Progenitor cell of endocrine pancreas (in vitro differentiated cells): ENCODE data around the gene GTPBP2. TPM values are rescaled to one million over a fixed set of nuclear protein-coding genes. Genes with fewer than 3 reads are reported as not detected.

Source experiments
- DNase-seq: peaks from one replicate; pipeline ENCODE4 v3.0.0; 2021; ENCODE audit warnings: low spot score; ENCODE audit not compliant: unreplicated experiment
- H3K27ac Mint-ChIP-seq: 2 replicates; pipeline ENCODE4 v1.8.0; 2021; ENCODE audit warnings: mild to moderate bottlenecking, moderate library complexity, mixed read lengths
- H3K27me3 Mint-ChIP-seq: 2 replicates; pipeline ENCODE4 v1.8.0; 2021; ENCODE audit warnings: mixed read lengths
- H3K36me3 Mint-ChIP-seq: 2 replicates; pipeline ENCODE4 v1.8.0; 2022; ENCODE audit warnings: mixed read lengths; ENCODE audit not compliant: insufficient read depth
- H3K4me1 Mint-ChIP-seq: 2 replicates; pipeline ENCODE4 v1.8.0; 2021; ENCODE audit warnings: low read depth, mixed read lengths
- H3K4me3 Mint-ChIP-seq: 2 replicates; pipeline ENCODE4 v1.8.0; 2021; ENCODE audit warnings: low read depth, mild to moderate bottlenecking, moderate library complexity, mixed read lengths
- H3K9me3 Mint-ChIP-seq: 2 replicates; pipeline ENCODE4 v1.8.0; 2021; ENCODE audit warnings: low read depth, mixed read lengths
- total RNA-seq: library from RNA; stranded (reverse); gene quantifications from 2 replicates; pipeline ENCODE4 v1.2.1, GENCODE V29; 2021
- TF ChIP-seq, protein P1 (sequence below): fragments of 200-600 bp; sonication (generic); IDR thresholded peaks from one replicate; pipeline ENCODE4 v1.5.0; 2021; ENCODE audit warnings: antibody characterized with exemption, mild to moderate bottlenecking; ENCODE audit not compliant: unreplicated experiment

Gene GTPBP2
- total RNA-seq, 1 donor from 2014 or later = 84.1 TPM

DNA sequence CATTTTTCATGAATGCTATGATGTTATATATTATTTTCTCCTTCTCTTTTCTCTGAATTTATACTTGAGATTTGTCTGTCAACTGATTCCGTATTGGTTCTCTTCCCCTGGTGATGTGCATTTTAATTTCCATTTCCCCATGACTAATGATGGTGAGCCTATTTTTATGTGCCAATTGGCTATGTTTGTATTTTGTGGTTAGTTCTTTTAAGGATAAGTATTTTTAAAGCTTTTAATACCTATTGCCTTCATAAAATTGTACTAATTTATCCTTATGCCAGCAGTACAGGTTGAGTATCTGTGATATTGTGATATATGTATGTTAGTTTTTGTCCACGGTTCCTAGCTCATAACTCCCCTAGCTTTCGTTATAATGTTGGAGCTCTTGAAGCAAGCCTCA is 50.3 kb downstream of the GTPBP2 start:
- H3K27ac Mint-ChIP-seq = peak overlapping the region; percentile 25
- DNase-seq = no peak
- peaks cover 10% of the 10 kb centered on the region for H3K36me3 Mint-ChIP-seq
- TF ChIP-seq, protein P1, sequence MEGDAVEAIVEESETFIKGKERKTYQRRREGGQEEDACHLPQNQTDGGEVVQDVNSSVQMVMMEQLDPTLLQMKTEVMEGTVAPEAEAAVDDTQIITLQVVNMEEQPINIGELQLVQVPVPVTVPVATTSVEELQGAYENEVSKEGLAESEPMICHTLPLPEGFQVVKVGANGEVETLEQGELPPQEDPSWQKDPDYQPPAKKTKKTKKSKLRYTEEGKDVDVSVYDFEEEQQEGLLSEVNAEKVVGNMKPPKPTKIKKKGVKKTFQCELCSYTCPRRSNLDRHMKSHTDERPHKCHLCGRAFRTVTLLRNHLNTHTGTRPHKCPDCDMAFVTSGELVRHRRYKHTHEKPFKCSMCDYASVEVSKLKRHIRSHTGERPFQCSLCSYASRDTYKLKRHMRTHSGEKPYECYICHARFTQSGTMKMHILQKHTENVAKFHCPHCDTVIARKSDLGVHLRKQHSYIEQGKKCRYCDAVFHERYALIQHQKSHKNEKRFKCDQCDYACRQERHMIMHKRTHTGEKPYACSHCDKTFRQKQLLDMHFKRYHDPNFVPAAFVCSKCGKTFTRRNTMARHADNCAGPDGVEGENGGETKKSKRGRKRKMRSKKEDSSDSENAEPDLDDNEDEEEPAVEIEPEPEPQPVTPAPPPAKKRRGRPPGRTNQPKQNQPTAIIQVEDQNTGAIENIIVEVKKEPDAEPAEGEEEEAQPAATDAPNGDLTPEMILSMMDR = no peak
- peaks cover 11% of the 10 kb centered on the region for H3K4me1 Mint-ChIP-seq
- no peak overlapping the region for H3K4me3 Mint-ChIP-seq
- H3K27me3 Mint-ChIP-seq = no peaks in the 10 kb centered on the region
- H3K9me3 Mint-ChIP-seq = no peaks in the 10 kb centered on the region

DNA sequence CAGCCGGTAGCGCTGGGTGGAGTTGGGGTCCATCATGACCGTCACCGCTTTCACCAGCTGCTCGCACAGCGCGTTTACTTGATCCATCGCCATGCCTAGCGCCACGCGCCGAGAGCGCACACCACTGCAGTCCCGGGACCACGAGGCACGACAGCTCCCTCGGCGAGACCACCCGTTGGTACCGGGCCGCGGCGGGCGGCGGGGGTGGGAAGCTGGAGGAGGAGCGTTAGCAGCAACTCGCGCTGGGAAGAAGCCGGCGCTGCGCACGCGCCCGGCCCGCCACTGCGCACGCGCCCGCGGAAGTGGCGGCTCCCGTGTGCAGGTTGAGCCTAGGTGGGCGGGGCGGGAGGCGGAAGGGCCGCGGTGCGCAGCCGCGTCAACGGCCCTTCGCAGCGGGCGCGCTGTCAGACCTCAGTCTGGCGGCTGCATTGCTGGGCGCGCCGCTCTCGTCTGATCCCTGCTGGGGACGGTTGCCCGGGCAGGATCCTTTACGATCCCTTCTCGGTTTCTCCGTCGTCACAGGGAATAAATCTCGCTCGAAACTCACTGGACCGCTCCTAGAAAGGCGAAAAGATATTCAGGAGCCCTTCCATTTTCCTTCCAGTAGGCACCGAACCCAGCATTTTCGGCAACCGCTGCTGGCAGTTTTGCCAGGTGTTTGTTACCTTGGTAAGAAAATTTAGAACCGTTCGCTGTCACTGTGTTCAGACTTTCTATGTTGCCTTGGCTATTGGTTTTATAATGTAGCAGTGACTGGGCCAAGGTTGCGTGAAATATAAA is 53.1 kb downstream of the GTPBP2 start, which contains the start of the genes POLH and XPO5:
POLH (plus strand) TSS at position 414 of the 780 bp plus-strand sequence. CDS start 6,135 bp downstream, outside the sequence.
XPO5 (minus strand) TSS at position 267 of the 780 bp plus-strand sequence; CDS start at position 93, 174 bp downstream.
- Mint-ChIP-seq H3K27ac (peak within 1 kb of the TSS; percentile 96), H3K4me3 (peak within 1 kb of the TSS; percentile 96), H3K9me3 (no peaks in the 10 kb centered on the region), H3K4me1 (peaks cover 11% of the 10 kb centered on the region), H3K27me3 (no peaks in the 10 kb centered on the region), H3K36me3 (peaks cover 5% of the 10 kb centered on the region)
- DNase-seq = peak; percentile 85
- TF ChIP-seq, protein P1 = no peak

DNA sequence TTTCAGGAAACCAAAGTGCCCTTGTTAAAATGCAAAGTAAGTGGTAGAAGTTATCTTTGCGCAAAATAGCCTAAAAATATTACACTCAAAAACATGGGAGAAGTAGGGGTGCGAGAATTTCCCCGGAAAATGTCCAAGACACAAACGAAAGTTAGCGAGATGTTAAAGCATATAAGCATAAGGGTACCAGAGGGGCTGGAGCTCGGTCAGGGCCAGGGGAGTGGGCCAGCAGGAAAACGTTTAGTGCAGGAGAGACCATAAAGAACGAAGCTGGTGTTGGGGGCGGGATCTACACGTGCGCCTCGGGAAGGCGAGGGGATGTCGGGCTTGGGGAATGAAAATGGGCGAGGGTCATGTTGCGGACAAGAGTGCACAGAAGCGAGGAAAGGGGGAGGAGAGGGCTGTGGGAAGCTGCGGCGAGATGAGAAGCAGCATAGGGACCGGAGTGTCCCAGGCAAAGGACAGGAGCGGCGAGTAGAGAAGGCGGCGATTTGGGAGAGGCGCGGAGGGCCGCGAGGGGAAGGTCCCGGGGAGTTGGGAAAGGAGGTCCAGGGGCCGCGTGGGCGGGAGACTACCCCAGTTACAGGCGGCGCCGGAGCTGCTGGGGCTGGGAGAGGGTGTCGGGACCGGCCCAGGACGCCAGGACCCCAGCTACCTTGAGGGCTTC is 53.8 kb downstream of the GTPBP2 start:
- no peaks in the 10 kb centered on the region for H3K9me3 Mint-ChIP-seq
- peaks cover 11% of the 10 kb centered on the region for H3K4me1 Mint-ChIP-seq
- H3K4me3 Mint-ChIP-seq = peak overlapping the region; percentile 96
- peak; percentile 9 for DNase-seq
- no peaks in the 10 kb centered on the region for H3K27me3 Mint-ChIP-seq
- H3K27ac Mint-ChIP-seq = peak overlapping the region; percentile 92
- peaks cover 5% of the 10 kb centered on the region for H3K36me3 Mint-ChIP-seq
- TF ChIP-seq, protein P1 = no peak

DNA sequence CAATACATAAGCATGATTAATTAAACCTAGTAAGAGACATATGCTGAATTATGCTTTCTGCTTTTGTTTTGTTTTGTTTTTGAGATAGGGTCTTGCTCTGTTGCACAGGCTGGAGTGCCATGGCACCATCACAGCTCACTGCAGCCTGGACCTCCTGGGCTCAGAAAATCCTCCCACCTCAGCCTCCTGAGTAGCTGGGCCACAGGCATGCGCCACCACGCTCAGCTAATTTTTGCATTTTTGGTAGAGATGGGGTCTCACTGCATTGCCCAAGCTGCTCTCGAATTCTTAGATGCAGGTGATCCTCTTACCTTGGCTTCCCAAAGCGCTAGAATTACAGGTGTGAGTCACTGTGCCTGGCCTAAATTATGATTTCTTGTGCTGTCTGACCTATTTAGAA is 57.0 kb downstream of the GTPBP2 start:
- Mint-ChIP-seq H3K9me3 (no peaks in the 10 kb centered on the region), H3K36me3 (peaks cover 11% of the 10 kb centered on the region), H3K4me1 (peaks cover 6% of the 10 kb centered on the region), H3K27me3 (no peaks in the 10 kb centered on the region), H3K27ac (no peak overlapping the region), H3K4me3 (no peak overlapping the region)
- DNase-seq = no peak
- TF ChIP-seq, protein P1 = no peak

DNA sequence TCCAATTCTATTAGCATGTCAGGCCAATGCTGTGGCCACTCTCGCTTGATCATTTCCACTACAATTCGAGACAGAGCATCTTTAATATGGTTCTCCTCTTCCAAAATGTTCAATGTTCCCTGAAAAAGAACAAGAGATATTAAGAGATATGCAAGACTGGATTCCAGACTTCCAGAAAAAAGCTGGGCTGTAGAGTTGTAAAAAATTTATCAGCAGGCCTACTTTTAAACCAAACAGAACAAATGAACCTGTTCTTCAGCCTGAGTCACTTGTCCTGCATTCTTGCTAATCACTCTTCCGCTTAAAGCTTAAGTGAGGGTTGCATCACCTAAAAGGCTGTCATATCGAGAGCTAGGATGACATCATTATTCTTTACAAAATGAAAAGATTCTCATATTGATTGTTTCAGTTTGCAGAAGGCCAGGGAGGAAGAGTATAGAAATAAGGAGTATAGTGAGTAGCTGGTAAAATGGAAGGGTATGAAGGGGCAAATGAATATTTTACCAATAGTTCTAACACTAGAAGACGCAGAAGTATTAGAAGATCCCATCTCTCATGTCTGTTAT is 58.1 kb downstream of the GTPBP2 start:
- peaks cover 11% of the 10 kb centered on the region for H3K36me3 Mint-ChIP-seq
- H3K27me3 Mint-ChIP-seq = no peaks in the 10 kb centered on the region
- DNase-seq = no peak
- H3K9me3 Mint-ChIP-seq = no peaks in the 10 kb centered on the region
- peaks cover 6% of the 10 kb centered on the region for H3K4me1 Mint-ChIP-seq
- H3K4me3 Mint-ChIP-seq = no peak overlapping the region
- no peak overlapping the region for H3K27ac Mint-ChIP-seq
- TF ChIP-seq, protein P1 = no peak
